ENCODE data around the gene ICA1L.

The ICA1L gene

GRCh38 chr2:202774104-202774503, 97.5 kb downstream of the ICA1L start:
- no peak overlapping the region for H3K4me3 ChIP-seq (ENCODE audit: low read depth, low read length, poor library complexity, severe bottlenecking)
- H4K20me1 ChIP-seq (ENCODE audit: insufficient read depth, low read length), result no peaks in the 10 kb centered on the region
- H3K4me1 ChIP-seq (ENCODE audit: insufficient read depth, low read length, severe bottlenecking), result peaks cover 17% of the 10 kb centered on the region
- H3K9ac ChIP-seq (ENCODE audit: low read length), result no peak overlapping the region
- H3K36me3 ChIP-seq (ENCODE audit: insufficient read depth, low read length), result peaks cover 29% of the 10 kb centered on the region
- no peaks in the 10 kb centered on the region for H3F3A ChIP-seq (ENCODE audit: insufficient read depth, low read length)
- no peaks in the 10 kb centered on the region for H3K79me2 ChIP-seq (ENCODE audit: insufficient read depth, low read length)
- H3K4me2 ChIP-seq (ENCODE audit: low read length), result no peak overlapping the region
- no peaks in the 10 kb centered on the region for H3K27me3 ChIP-seq (ENCODE audit: insufficient read depth, low read length)
- H3K27ac ChIP-seq (ENCODE audit: low read depth, low read length, poor library complexity, severe bottlenecking), result peak overlapping the region; percentile 48
- H2AFZ ChIP-seq (ENCODE audit: low read length), result no peak overlapping the region
- H3K9me3 ChIP-seq (ENCODE audit: low read length), result no peaks in the 10 kb centered on the region
- TF ChIP-seq EZH2 (IDR thresholded peaks at IDR 0.05; ENCODE audit: borderline replicate concordance, low read length) (no peak), CTCF (IDR thresholded peaks at IDR 0.05; ENCODE audit: low read length) (no peak)
- no peaks in the 10 kb centered on the region for H3K9me2 ChIP-seq (ENCODE audit: low read depth, low read length)

GRCh38 chr2:202773301-202773973, 98.1 kb downstream of the ICA1L start:
- Histone ChIP-seq H3K27ac (ENCODE audit: low read depth, low read length, poor library complexity, severe bottlenecking) (no peak overlapping the region), H2AFZ (ENCODE audit: low read length) (no peak overlapping the region), H3K9ac (ENCODE audit: low read length) (no peak overlapping the region)

GRCh38 chr2:202771741-202772460, 99.7 kb downstream of the ICA1L start:
- Histone ChIP-seq H3K4me3 (ENCODE audit: low read depth, low read length, poor library complexity, severe bottlenecking) (no peak overlapping the region), H4K20me1 (ENCODE audit: insufficient read depth, low read length) (no peaks in the 10 kb centered on the region), H2AFZ (ENCODE audit: low read length) (no peak overlapping the region), H3K4me1 (ENCODE audit: insufficient read depth, low read length, severe bottlenecking) (peaks cover 11% of the 10 kb centered on the region), H3K9ac (ENCODE audit: low read length) (no peak overlapping the region), H3K9me2 (ENCODE audit: low read depth, low read length) (no peaks in the 10 kb centered on the region), H3K36me3 (ENCODE audit: insufficient read depth, low read length) (peaks cover 23% of the 10 kb centered on the region; the same call in 1 of the 2 replicates), H3K79me2 (ENCODE audit: insufficient read depth, low read length) (no peaks in the 10 kb centered on the region), H3K27ac (ENCODE audit: low read depth, low read length, poor library complexity, severe bottlenecking) (no peak overlapping the region), H3K27me3 (ENCODE audit: insufficient read depth, low read length) (no peaks in the 10 kb centered on the region), H3K4me2 (ENCODE audit: low read length) (no peak overlapping the region), H3K9me3 (ENCODE audit: low read length) (no peaks in the 10 kb centered on the region), H3F3A (ENCODE audit: insufficient read depth, low read length) (no peaks in the 10 kb centered on the region)
- TF ChIP-seq CTCF (IDR thresholded peaks at IDR 0.05; ENCODE audit: low read length) (no peak), EZH2 (IDR thresholded peaks at IDR 0.05; ENCODE audit: borderline replicate concordance, low read length) (no peak)

More at GRCh38 chr2:202773301-202773973, 98.1 kb downstream of the ICA1L start:
- no peaks in the 10 kb centered on the region for H3F3A ChIP-seq (ENCODE audit: insufficient read depth, low read length)
- no peaks in the 10 kb centered on the region for H3K9me3 ChIP-seq (ENCODE audit: low read length)
- no peak for TF ChIP-seq EZH2 (IDR thresholded peaks at IDR 0.05; ENCODE audit: borderline replicate concordance, low read length)
- no peak for TF ChIP-seq CTCF (IDR thresholded peaks at IDR 0.05; ENCODE audit: low read length)
- H3K4me2 ChIP-seq (ENCODE audit: low read length), result no peak overlapping the region
- no peaks in the 10 kb centered on the region for H3K27me3 ChIP-seq (ENCODE audit: insufficient read depth, low read length)
- H4K20me1 ChIP-seq (ENCODE audit: insufficient read depth, low read length), result no peaks in the 10 kb centered on the region
- no peak overlapping the region for H3K4me3 ChIP-seq (ENCODE audit: low read depth, low read length, poor library complexity, severe bottlenecking)
- no peaks in the 10 kb centered on the region for H3K79me2 ChIP-seq (ENCODE audit: insufficient read depth, low read length)
- H3K4me1 ChIP-seq (ENCODE audit: insufficient read depth, low read length, severe bottlenecking), result peaks cover 11% of the 10 kb centered on the region
- H3K9me2 ChIP-seq (ENCODE audit: low read depth, low read length), result no peaks in the 10 kb centered on the region
- peaks cover 27% of the 10 kb centered on the region for H3K36me3 ChIP-seq (ENCODE audit: insufficient read depth, low read length)
